Measurements from ENCODE around the gene MED31.
"Not testable (repeated sequence)": the region's sequence is repeated elsewhere in the genome, so short reads cannot be mapped to it uniquely, and the experiment has no call there.

Gene MED31

DNA sequence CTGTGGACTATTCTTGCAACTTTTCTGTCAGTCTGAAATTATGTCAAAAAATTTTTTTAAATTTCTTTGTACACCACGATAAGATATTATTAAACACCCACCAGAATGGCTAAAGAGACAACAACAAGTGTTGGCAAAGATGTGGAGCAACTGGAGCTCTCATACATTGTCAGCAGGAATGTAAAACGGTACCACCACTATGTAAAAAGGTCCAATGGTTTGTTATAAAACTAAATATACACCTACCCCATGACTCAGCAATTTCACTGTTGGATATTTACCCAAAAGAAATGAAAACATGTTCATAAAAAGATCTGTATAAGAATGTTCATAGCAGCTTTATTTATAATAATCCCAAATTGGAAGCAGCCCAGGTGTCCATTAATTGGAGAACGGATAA is 18.1 kb downstream of the MED31 start:
- DNase-seq (ENCODE audit: low read depth, low spot score): no peak

DNA sequence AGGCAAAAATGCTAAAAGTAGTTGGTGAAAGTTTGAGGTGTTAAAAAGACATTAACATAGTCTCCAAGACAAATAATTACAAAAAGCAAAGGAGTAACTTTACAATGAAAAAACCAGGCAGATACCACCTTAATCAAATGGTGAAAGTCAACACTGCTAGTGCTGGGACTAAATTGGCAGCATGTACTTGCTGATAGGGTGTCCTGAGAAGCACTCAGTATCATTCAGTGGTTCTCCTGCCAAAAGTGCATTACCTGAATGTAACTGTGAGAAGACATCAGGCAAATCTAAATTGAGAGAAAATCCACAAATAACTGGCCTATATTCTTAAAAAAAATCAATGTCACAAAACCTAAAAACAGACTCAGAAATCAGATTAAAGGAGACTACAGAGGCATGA is 18.9 kb downstream of the MED31 start:
- no peak overlapping the region for H3K27ac ChIP-seq
- no peak for DNase-seq (ENCODE audit: low read depth, low spot score)

More for the DNA sequence above, 18.1 kb downstream of the MED31 start:
- no peak overlapping the region for H3K27ac ChIP-seq

DNA sequence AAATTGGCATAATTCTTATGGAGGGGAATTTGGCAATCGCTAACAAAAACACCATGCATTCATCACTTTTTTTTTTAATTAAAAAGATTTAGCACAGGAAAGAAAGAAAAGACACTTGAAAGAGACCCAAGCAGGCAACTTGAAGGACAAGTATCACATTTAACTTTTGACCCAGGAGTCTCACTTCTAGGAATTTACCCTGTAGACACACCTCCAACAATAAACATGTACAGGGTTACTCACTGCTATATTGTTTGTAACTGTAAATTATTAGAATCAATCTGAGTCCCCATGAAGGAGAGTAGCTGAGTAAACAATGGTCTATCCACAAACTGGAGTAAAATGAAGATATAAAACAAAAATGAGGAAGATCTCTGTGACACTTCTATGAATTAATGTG is 21.0 kb downstream of the MED31 start:
- H3K27ac ChIP-seq: no peak overlapping the region
- DNase-seq (ENCODE audit: low read depth, low spot score): no peak

- DNase-seq (ENCODE audit: low read depth, low spot score): no peak
- H3K27ac ChIP-seq: no peak overlapping the region
These were observed 24.4 kb downstream of the MED31 start for GRCh38 chr17:6627019-6627418.

DNA sequence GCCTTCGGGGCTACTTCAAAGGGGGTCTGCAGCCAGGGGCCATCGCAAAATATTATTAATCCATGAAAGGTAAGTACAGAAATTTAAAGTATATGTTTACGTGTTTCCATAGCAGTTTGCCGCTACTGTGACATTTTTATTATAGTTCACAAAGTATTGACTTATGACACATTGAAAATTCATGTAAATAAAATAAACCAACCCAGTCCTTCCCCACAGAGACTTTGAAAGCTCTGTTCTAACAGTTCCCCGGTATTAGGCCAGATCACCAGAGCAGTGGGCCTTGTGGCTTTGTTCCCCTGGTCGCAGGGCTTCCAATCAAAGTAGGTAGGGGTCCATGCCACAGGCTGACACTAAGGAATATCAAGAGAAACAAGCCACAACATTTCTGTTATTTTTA is 24.8 kb downstream of the MED31 start:
- H3K27ac ChIP-seq: no peak overlapping the region
- no peak for DNase-seq (ENCODE audit: low read depth, low spot score)

DNA sequence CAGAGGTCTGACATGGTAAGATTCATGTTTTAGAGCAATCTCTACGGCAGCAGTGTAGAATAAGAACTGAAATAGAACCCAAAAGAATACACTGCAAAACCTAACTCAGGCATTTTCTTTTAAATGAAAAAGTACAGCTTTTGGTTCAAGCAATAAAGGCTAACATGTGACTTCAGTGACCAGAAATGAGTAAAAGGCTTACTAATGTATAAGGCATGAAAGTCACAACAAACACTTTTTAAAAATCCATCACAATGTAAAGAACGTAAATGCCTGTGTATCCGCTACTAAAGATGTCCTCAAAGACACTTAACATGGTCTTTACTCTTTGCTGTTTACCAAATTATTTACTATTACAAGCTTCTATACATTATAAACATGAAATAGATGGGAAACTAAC is 27.5 kb downstream of the MED31 start:
- no peak for DNase-seq (ENCODE audit: low read depth, low spot score)
- no peak overlapping the region for H3K27ac ChIP-seq

GRCh38 chr17:6611231-6611630 is 40.2 kb downstream of the MED31 start:
- DNase-seq (ENCODE audit: low read depth, low spot score): no peak
- H3K27ac ChIP-seq: no peak overlapping the region

DNA sequence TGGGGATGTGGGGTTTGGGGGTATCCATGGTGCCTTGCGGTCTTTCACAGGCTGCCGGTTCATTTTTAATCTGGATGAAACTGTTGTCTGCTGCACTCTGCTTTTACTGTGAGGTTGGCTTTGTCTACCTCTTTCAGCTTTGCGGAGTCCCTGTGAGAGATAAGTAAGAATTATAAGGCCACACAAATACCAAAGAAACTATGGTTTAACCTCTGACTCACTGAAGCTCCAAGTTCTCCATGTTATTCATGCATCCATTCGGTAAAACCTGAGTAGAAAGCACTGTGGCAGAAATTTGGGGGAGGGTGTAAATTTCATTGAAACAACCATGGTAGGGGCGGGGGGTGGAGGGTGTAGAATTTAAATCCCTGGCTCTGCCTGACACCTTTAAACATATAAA is 41.4 kb downstream of the MED31 start:
- DNase-seq (ENCODE audit: low read depth, low spot score): no peak

GRCh38 chr17:6608321-6608720 is 43.1 kb downstream of the MED31 start:
- peak overlapping the region; percentile 12 for H3K27ac ChIP-seq
- DNase-seq (ENCODE audit: low read depth, low spot score): no peak

More for the DNA sequence above, 41.4 kb downstream of the MED31 start:
- no peak overlapping the region for H3K27ac ChIP-seq

DNA sequence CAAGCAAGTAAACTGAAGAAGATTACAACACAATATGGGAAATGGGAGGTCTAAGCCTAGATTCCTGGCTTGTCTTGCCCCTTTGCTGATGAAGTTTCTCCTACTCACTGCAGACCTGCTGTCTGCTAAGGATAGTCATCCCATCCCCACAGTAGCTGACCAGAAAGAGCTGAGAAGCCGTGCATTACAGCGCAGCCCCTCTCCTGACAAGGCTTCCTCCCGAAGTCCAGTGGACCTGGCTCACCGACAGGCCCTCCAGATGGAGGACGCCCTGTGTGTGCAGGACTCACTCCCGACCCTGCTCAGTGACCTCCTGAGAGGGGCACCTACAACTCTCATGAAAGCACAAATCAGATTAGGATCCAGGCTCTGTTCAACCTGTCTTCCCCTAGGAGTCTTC is 46.3 kb downstream of the MED31 start:
- no peak for DNase-seq (ENCODE audit: low read depth, low spot score)
- no peak overlapping the region for H3K27ac ChIP-seq

- no peak for DNase-seq (ENCODE audit: low read depth, low spot score)
- no peak overlapping the region for H3K27ac ChIP-seq
These were observed 47.6 kb downstream of the MED31 start for GRCh38 chr17:6603744-6604325.

GRCh38 chr17:6602141-6602540 is 49.3 kb downstream of the MED31 start:
- no peak overlapping the region for H3K27ac ChIP-seq
- no peak for DNase-seq (ENCODE audit: low read depth, low spot score)

DNA sequence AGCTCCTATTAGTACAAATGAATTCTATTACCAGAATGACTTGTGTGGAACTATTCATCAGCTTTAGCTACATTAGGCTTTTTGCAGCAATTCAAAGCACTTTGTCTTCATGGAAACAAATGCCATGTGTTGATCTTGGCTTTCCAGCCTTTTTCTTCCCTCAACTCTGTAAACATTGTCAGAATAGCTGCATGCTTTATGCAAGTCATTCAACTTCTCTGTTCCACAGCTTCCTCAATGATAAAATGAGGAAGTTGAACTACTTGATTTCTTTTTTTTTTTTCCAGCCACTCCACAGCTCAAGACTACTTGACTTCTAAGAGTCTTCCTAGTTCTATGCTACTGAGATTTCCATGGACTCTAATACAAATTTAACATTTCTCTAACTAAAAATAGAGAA is 52.0 kb downstream of the MED31 start:
- no peak overlapping the region for H3K27ac ChIP-seq
- no peak for DNase-seq (ENCODE audit: low read depth, low spot score)

GRCh38 chr17:6597727-6598126 is 53.7 kb downstream of the MED31 start:
- H3K27ac ChIP-seq: no peak overlapping the region

DNA sequence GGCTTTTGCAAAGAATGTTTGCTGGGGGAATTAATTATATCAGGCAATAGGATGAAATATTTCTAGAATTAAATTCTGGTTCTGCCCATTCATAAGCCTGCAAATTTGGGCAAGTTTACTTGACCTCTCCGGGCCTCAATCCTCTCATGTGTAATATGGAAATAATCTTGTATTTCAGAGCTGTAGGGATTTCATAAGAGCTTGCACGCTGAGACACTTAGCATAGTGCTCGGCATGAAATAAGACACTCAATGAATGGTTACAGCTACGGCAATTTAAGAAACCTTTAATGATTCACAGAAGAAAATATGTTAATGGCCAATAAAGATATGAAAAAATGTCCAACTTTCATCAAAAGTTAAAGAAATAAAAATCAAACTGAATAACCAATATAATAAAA is 54.5 kb downstream of the MED31 start:
- no peak for DNase-seq (ENCODE audit: low read depth, low spot score)
- no peak overlapping the region for H3K27ac ChIP-seq

More at GRCh38 chr17:6597727-6598126, 53.7 kb downstream of the MED31 start:
- no peak for DNase-seq (ENCODE audit: low read depth, low spot score)

- DNase-seq (ENCODE audit: low read depth, low spot score): no peak
- no peak overlapping the region for H3K27ac ChIP-seq
These were observed 54.9 kb downstream of the MED31 start for GRCh38 chr17:6596511-6596910.

DNA sequence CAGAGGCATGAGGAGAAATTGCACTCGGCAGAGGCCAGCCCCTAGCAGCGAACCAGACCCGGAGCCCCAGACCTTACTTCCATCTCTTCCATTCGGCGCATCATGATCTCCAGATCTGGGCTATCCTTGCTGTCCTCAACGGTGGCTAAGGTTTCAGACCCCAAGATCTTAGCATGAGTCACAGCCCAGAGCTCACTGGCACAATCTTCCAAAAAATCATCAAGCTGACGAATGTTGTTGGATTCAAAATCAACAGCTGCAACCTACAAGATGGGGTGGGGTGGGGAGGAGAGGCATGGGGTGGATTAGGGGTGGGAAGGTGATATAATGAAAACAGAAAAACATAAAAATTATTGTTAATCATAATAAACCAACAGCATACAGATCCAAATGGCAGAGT is 55.3 kb downstream of the MED31 start:
- H3K27ac ChIP-seq: no peak overlapping the region
- no peak for DNase-seq (ENCODE audit: low read depth, low spot score)

DNA sequence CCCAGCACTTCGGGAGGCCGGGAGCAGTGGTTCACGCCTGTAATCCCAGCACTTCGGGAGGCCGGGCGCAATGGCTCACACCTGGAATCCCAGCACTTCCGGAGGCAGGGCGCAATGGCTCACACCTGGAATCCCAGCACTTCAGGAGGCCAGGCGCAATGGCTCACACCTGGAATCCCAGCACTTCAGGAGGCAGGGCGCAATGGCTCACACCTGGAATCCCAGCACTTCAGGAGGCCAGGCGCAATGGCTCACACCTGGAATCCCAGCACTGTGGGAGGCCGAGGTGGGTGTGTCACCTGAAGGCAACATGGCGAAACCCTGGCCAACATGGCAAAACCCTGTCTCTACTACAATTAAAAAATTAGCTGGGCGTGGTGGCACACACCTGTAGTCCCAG is 58.0 kb downstream of the MED31 start:
- not testable (repeated sequence) for DNase-seq (ENCODE audit: low read depth, low spot score); H3K27ac ChIP-seq
